H1 (cell line): Measurements from ENCODE around the gene CNGB1. TPM values are rescaled to one million over a fixed set of nuclear protein-coding genes. Genes with fewer than 3 reads are reported as not detected.

Source experiments
- CTCF ChIA-PET: fragments of 300-600 bp; sonication (Branson Sonifier 250); formaldehyde crosslinking; loops from one replicate; lab custom pipeline; 2021; ENCODE audit not compliant: partially characterized antibody; lab: Charles Lee
- POLR2A ChIA-PET: fragments of 300-600 bp; sonication (Branson Sonifier 250); formaldehyde crosslinking; loops from one replicate; lab custom pipeline; 2021; ENCODE audit warnings: inconsistent platforms; ENCODE audit not compliant: partially characterized antibody; lab: Charles Lee
- DNase-seq, 2 experiments: peaks; one replicate each; pipeline versions ENCODE4 v3.0.0 to v3.0.0-alpha.2; 2010 to 2022; ENCODE audit warnings: low spot score in 2 of 2, low read depth in 1 of 2, mixed read lengths in 1 of 2
- FAIRE-seq: peaks from 2 replicates; lab custom pipeline; 2011; peaks lifted over from hg19 to GRCh38; lab: Jason Lieb, UNC
- H2AFZ ChIP-seq: 2 replicates; pipeline ENCODE4 v1.8.1; 2012; ENCODE audit warnings: low read length, inconsistent platforms
- H2AK5ac ChIP-seq: 2 replicates; pipeline ENCODE4 v1.6.1; 2013; ENCODE audit warnings: low read depth, low read length
- H2BK120ac ChIP-seq: replicated peaks from 2 replicates; pipeline ENCODE3; 2013; ENCODE audit warnings: low read depth, low read length, inconsistent platforms
- H2BK12ac ChIP-seq: 2 replicates; pipeline ENCODE4 v1.6.1; 2013; ENCODE audit warnings: low read depth, low read length
- H2BK15ac ChIP-seq: 2 replicates; pipeline ENCODE4 v1.6.1; 2013; ENCODE audit warnings: low read length
- H2BK20ac ChIP-seq: 2 replicates; pipeline ENCODE4 v1.6.1; 2013; ENCODE audit warnings: low read length
- H2BK5ac ChIP-seq: 2 replicates; pipeline ENCODE4 v1.6.1; 2013; ENCODE audit warnings: low read depth, low read length
- H3K14ac ChIP-seq: 2 replicates; pipeline ENCODE4 v1.6.1; 2013; ENCODE audit warnings: inconsistent platforms; ENCODE audit not compliant: insufficient read length
- H3K18ac ChIP-seq: 2 replicates; pipeline ENCODE4 v1.6.1; 2013; ENCODE audit warnings: low read length; ENCODE audit errors: extremely low read depth
- H3K23ac ChIP-seq: 2 replicates; pipeline ENCODE4 v1.6.1; 2013; ENCODE audit warnings: inconsistent platforms; ENCODE audit not compliant: insufficient read length
- H3K23me2 ChIP-seq: 2 replicates; pipeline ENCODE4 v1.6.1; 2013; ENCODE audit warnings: low read depth, low read length
- H3K27ac ChIP-seq: 2 replicates; pipeline ENCODE4 v1.6.1; 2011; ENCODE audit warnings: low read depth, low read length, inconsistent platforms
- H3K27me3 ChIP-seq, 4 experiments: replicated peaks in 1 of 4; 1 replicate in 1 of 4; 2 replicates in 3 of 4; pipeline versions ENCODE4 v1.6.1 to v1.8.1; 2011 to 2013; ENCODE audit warnings: low read length in 3 of 4, mild to moderate bottlenecking in 3 of 4, inconsistent platforms in 2 of 4, mixed read lengths in 2 of 4, moderate library complexity in 1 of 4; ENCODE audit not compliant: control insufficient read depth in 3 of 4, insufficient read depth in 3 of 4; ENCODE audit errors: extremely low read depth in 1 of 4
- H3K36me3 ChIP-seq, 4 experiments: 2 replicates each; pipeline versions ENCODE4 v1.6.1 to v1.8.1; 2011 to 2013; ENCODE audit warnings: mild to moderate bottlenecking in 4 of 4, low read length in 3 of 4, moderate library complexity in 2 of 4, control low read depth in 1 of 4, inconsistent platforms in 1 of 4; ENCODE audit not compliant: insufficient read depth in 4 of 4, control insufficient read depth in 2 of 4
- H3K4ac ChIP-seq: replicated peaks from 2 replicates; pipeline ENCODE3; 2013; ENCODE audit warnings: low read length, low read depth, mixed read lengths, inconsistent platforms; ENCODE audit not compliant: insufficient read length
- H3K4me1 ChIP-seq, 4 experiments: replicated peaks in 1 of 4; 1 replicate in 1 of 4; 2 replicates in 3 of 4; pipeline versions ENCODE4 v1.6.1 to v1.8.1; 2011 to 2013; ENCODE audit warnings: low read length in 3 of 4, inconsistent platforms in 2 of 4, mixed read lengths in 1 of 4; ENCODE audit not compliant: insufficient read depth in 4 of 4, control insufficient read depth in 3 of 4
- H3K4me2 ChIP-seq, 2 experiments: 2 replicates each; pipeline versions ENCODE4 v1.6.1 to v1.8.1; 2011 to 2013; ENCODE audit warnings: low read depth in 2 of 2, low read length in 2 of 2, control low read depth in 1 of 2, inconsistent platforms in 1 of 2, mild to moderate bottlenecking in 1 of 2; ENCODE audit not compliant: insufficient read depth in 1 of 2
- H3K4me3 ChIP-seq, 4 experiments: fragments of 200-600, 300-600 bp in 1 of 4; sonication (generic), shearing (Covaris generic), sonication (Bioruptor Twin) in 1 of 4; 2 replicates each; pipeline versions ENCODE4 v1.5.1 to v1.8.1; 2011 to 2016; ENCODE audit warnings: low read length in 4 of 4, low read depth in 3 of 4, control low read depth in 2 of 4, inconsistent platforms in 2 of 4, mild to moderate bottlenecking in 2 of 4, mixed read lengths in 1 of 4, moderate library complexity in 1 of 4; ENCODE audit not compliant: insufficient read depth in 2 of 4; ENCODE audit errors: extremely low read depth in 1 of 4
- H3K56ac ChIP-seq: replicated peaks from 2 replicates; pipeline ENCODE3; 2013; ENCODE audit warnings: low read depth, mild to moderate bottlenecking, mixed read lengths, low read length, inconsistent platforms; ENCODE audit not compliant: insufficient read length
- H3K79me1 ChIP-seq: 2 replicates; pipeline ENCODE4 v1.6.1; 2013; ENCODE audit warnings: low read depth, low read length, control low read depth
- H3K79me2 ChIP-seq, 2 experiments: 2 replicates each; pipeline versions ENCODE4 v1.6.1 to v1.8.1; 2012 to 2013; ENCODE audit warnings: low read length in 2 of 2, mild to moderate bottlenecking in 2 of 2, inconsistent platforms in 1 of 2; ENCODE audit not compliant: insufficient read depth in 2 of 2, control insufficient read depth in 1 of 2
- H3K9ac ChIP-seq, 4 experiments: replicated peaks in 1 of 4; 1 replicate in 1 of 4; 2 replicates in 3 of 4; pipeline versions ENCODE4 v1.6.1 to v1.8.1; 2011 to 2013; ENCODE audit warnings: low read depth in 3 of 4, low read length in 3 of 4, control low read depth in 2 of 4, mild to moderate bottlenecking in 2 of 4, moderate library complexity in 2 of 4, inconsistent platforms in 1 of 4; ENCODE audit errors: extremely low read depth in 1 of 4
- H3K9me3 ChIP-seq, 2 experiments: 2 replicates each; pipeline versions ENCODE4 v1.6.1 to v1.8.1; 2012 to 2013; ENCODE audit warnings: mild to moderate bottlenecking in 2 of 2, moderate library complexity in 2 of 2, control low read depth in 1 of 2, inconsistent platforms in 1 of 2, low read depth in 1 of 2, low read length in 1 of 2, mixed read lengths in 1 of 2; ENCODE audit not compliant: insufficient read depth in 2 of 2
- H4K20me1 ChIP-seq, 2 experiments: replicated peaks in 1 of 2; 2 replicates each; pipeline versions ENCODE3 to v1.8.1; 2011 to 2013; ENCODE audit warnings: inconsistent platforms in 2 of 2, low read length in 2 of 2, mild to moderate bottlenecking in 1 of 2; ENCODE audit not compliant: insufficient read depth in 2 of 2, control insufficient read depth in 1 of 2
- H4K5ac ChIP-seq: 2 replicates; pipeline ENCODE4 v1.6.1; 2013; ENCODE audit warnings: low read length, low read depth, mixed read lengths, inconsistent platforms; ENCODE audit not compliant: insufficient read length
- H4K8ac ChIP-seq: 2 replicates; pipeline ENCODE4 v1.8.0; 2013; ENCODE audit warnings: mild to moderate bottlenecking, moderate library complexity, low read length, inconsistent platforms; ENCODE audit not compliant: insufficient read depth; ENCODE audit errors: extremely low read depth
- H4K91ac ChIP-seq: replicated peaks from 2 replicates; pipeline ENCODE3; 2013; ENCODE audit warnings: low read length, mixed read lengths, inconsistent platforms; ENCODE audit not compliant: insufficient read length
- ATF3 ChIP-seq: IDR thresholded peaks from 2 replicates; pipeline ENCODE4 v1.6.1; 2011; ENCODE audit warnings: low read depth, mild to moderate bottlenecking, low read length; ENCODE audit not compliant: insufficient read depth
- NANOG ChIP-seq: IDR thresholded peaks from 2 replicates; pipeline ENCODE4 v1.6.1; 2011; ENCODE audit warnings: low read length, low read depth, mild to moderate bottlenecking, inconsistent platforms; ENCODE audit not compliant: insufficient read depth, poor library complexity, severe bottlenecking
- SIN3A ChIP-seq, 2 experiments: IDR thresholded peaks in 1 of 2; conservative IDR thresholded peaks in 1 of 2; 2 replicates each; pipeline ENCODE4 v1.6.1; 2011 to 2012; ENCODE audit warnings: low read length in 2 of 2, improper control_type of control experiment in 1 of 2, low read depth in 1 of 2, mild to moderate bottlenecking in 1 of 2
- SP1 ChIP-seq: IDR thresholded peaks from 2 replicates; pipeline ENCODE4 v1.6.1; 2011; ENCODE audit warnings: low read depth, low read length
- TAF7 ChIP-seq: optimal IDR thresholded peaks from 2 replicates; pipeline ENCODE3; 2011; ENCODE audit warnings: low read depth, mild to moderate bottlenecking, inconsistent platforms, low read length, moderate library complexity, borderline replicate concordance
- WGBS, 2 experiments: shearing (Covaris generic) in 1 of 2; methylation state at CpG; one replicate each; pipeline versions ENCODE4 v1.1.6 to v1.1.7; 2013 to 2015; ENCODE audit warnings: low lambda C conversion rate in 2 of 2, mixed read lengths in 2 of 2, inconsistent platforms in 1 of 2, low coverage in 1 of 2, missing lambda C conversion rate in 1 of 2; ENCODE audit not compliant: insufficient replicate concordance in 2 of 2, insufficient coverage in 1 of 2, insufficient read length in 1 of 2; ENCODE audit errors: extremely low coverage in 1 of 2, missing lambda C conversion rate in 1 of 2; 5-methylcytosine and 5-hydroxymethylcytosine counted together
- polyA plus RNA-seq, 7 experiments: library from polyadenylated mRNA; depleted of rRNA in 3 of 7; stranded (reverse) in 5 of 7; unstranded in 2 of 7; fragments of >200 nt in 5 of 7; fragments of 200-250 nt in 2 of 7; gene quantifications; 1 replicate in 5 of 7; 2 replicates in 1 of 7; 4 replicates in 1 of 7; pipeline versions ENCODE4 v1.2.1 to v1.2.3, GENCODE V29; 2011 to 2013; ENCODE audit warnings: missing spikeins in 2 of 7, mixed read lengths in 2 of 7
- total RNA-seq: library from RNA; stranded (reverse); fragmentation: NEBNext Ultra II Directional; extraction: Animal tissue kit (Norgen Biotek cat#: 25700); gene quantifications from 2 replicates; pipeline ENCODE4 v1.2.1, GENCODE V29; 2021
- TF ChIP-seq, protein P1 (sequence below), 3 experiments: IDR thresholded peaks; 1 replicate in 2 of 3; 2 replicates in 1 of 3; pipeline versions ENCODE4 v1.5.1 to v1.6.1; 2011; ENCODE audit warnings: low read length in 3 of 3, mild to moderate bottlenecking in 3 of 3, inconsistent platforms in 2 of 3, low read depth in 1 of 3, moderate library complexity in 1 of 3; ENCODE audit not compliant: insufficient read depth in 1 of 3; ENCODE audit errors: control extremely low read depth in 1 of 3

The CNGB1 gene
- total and polyA plus RNA-seq, 2 of the 8 experiments (the other 6 are each of a cell fraction or from before 2014, with no cell fraction given): not detected

DNA sequence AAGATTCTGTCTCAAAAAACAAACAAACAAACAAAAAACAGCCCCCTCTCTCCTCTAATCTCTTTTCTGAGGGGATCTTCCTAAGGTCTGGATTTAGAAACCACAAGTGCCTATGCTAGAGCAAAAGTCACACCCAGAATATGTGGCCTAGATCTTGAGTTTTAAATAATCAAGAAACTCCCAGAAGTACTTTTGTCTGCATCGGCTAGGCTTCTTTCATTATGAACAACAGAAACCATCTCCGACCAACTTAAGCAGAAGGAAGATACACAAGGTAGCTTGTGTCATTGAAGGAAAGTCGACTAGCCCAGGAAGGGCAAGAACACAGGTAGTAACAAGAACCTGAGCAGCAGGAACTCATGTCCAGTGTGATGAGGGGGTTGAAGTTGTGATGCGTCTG lies 94.7 kb downstream of the CNGB1 start:
- Histone ChIP-seq H2BK5ac (no peak overlapping the region), H2BK15ac (no peak overlapping the region), H4K91ac (no peak overlapping the region), H3K79me1 (no peaks in the 10 kb centered on the region), H3K18ac (no peak overlapping the region), H2BK20ac (peak overlapping the region; percentile 80; the same call in 1 of the 2 replicates), H3K36me3 (no peaks in the 10 kb centered on the region), H2AK5ac (no peak overlapping the region), H3K27ac (no peak overlapping the region), H2BK12ac (no peak overlapping the region), H3K9ac (no peak overlapping the region), H4K5ac (no peak overlapping the region), H3K4me1 (peaks cover 0 to 6% (median 3%) of the 10 kb centered on the region in 4 experiments; a peak in 3 of 7 replicates), H3K79me2 (no peaks in the 10 kb centered on the region), H3K27me3 (no peaks in the 10 kb centered on the region), H3K56ac (no peak overlapping the region), H3K4me2 (no peak overlapping the region), H3K14ac (no peak overlapping the region), H3K23me2 (no peaks in the 10 kb centered on the region; the same call in 1 of the 2 replicates), H3K4me3 (no peak overlapping the region), H2BK120ac (no peak overlapping the region), H3K9me3 (no peaks in the 10 kb centered on the region; a peak in 1 of 4 replicates), H3K23ac (no peak overlapping the region), H4K8ac (no peak overlapping the region), H4K20me1 (no peaks in the 10 kb centered on the region), H2AFZ (no peak overlapping the region), H3K4ac (no peak overlapping the region)
- TF ChIP-seq TAF7: no peak
- TF ChIP-seq ATF3: no peak
- no peak for TF ChIP-seq SIN3A (conservative IDR thresholded peaks at IDR 0.05 in 1 of 2, IDR thresholded peaks at IDR 0.05 in 1 of 2; ENCODE audit: low read depth in 1 of 2, low read length in 2 of 2)
- no peak for TF ChIP-seq SP1
- TF ChIP-seq NANOG: no peak
- TF ChIP-seq, protein P1, sequence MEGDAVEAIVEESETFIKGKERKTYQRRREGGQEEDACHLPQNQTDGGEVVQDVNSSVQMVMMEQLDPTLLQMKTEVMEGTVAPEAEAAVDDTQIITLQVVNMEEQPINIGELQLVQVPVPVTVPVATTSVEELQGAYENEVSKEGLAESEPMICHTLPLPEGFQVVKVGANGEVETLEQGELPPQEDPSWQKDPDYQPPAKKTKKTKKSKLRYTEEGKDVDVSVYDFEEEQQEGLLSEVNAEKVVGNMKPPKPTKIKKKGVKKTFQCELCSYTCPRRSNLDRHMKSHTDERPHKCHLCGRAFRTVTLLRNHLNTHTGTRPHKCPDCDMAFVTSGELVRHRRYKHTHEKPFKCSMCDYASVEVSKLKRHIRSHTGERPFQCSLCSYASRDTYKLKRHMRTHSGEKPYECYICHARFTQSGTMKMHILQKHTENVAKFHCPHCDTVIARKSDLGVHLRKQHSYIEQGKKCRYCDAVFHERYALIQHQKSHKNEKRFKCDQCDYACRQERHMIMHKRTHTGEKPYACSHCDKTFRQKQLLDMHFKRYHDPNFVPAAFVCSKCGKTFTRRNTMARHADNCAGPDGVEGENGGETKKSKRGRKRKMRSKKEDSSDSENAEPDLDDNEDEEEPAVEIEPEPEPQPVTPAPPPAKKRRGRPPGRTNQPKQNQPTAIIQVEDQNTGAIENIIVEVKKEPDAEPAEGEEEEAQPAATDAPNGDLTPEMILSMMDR (IDR thresholded peaks at IDR 0.05; ENCODE audit: control extremely low read depth in 1 of 3, insufficient read depth in 1 of 3, low read depth in 1 of 3, low read length in 3 of 3): no peak
- CTCF ChIA-PET: interaction anchor here (0.8 to 1.4 kb wide), 2 partner anchors 13 to 82 kb away, joined by 3 to 6 read pairs; no protein-coding TSS in a partner anchor
- DNase-seq (no peak), FAIRE-seq (no peak)
- WGBS, 2 experiments: 86% methylated on average over 4 of the region's 4 CpGs; no CpG with 5 or more reads in 1 of the 2 experiments
- POLR2A ChIA-PET: no interaction called here
